ENCODE measurements around the gene SMPD3.

SMPD3 gene

GRCh38 chr16:68319185-68319908, 129.0 kb downstream of the SMPD3 start:
- no peak for DNase-seq

GRCh38 chr16:68313116-68313515, 135.2 kb downstream of the SMPD3 start:
- no peak for DNase-seq

DNA sequence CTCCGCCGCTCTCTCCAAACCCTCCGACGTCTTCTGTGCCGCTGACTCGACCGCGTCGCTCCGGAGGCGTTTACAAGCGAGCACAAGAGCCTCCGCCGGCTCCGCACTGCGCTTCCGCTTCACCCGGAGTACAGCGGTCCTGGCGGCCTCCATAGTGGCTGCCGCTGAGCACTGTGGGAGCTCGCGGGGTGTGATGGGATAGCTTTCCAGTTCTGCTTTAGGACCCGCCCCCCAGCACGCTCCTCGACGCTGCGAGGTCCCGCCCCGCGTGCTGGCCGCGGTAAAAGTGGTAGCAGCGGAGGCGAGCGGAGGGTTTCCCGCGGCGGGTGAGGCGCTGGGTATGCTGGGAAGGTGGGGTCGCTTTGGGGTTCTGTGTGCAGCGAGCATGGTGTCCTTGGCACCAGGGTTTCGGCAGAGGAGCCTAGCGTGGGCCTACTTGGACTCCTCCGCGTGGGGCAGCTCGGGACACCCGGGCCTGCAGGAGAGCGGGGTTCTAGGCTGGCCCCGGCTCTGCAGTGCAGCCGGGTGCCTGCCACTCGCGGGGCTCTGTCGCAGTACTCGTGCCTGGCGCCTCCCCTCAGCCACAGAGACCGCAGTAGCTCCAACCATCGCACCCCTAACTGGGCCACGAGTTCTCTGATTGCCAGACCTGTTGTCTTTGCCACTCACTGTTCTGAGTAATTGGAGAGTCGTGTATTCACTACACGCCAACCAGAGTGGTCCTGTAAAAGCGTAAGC, 137.4 kb downstream of the SMPD3 start, which contains the start of the genes PRMT7 and SLC7A6OS:
Gene PRMT7 (plus strand): TSS at position 246 of the 738 bp plus-strand sequence. CDS start 4,961 bp downstream, outside the sequence.
Gene SLC7A6OS (minus strand): TSS at position 173 of the 738 bp plus-strand sequence. CDS start 20 bp downstream, at position 153.
- peak; percentile 93 for DNase-seq

DNA sequence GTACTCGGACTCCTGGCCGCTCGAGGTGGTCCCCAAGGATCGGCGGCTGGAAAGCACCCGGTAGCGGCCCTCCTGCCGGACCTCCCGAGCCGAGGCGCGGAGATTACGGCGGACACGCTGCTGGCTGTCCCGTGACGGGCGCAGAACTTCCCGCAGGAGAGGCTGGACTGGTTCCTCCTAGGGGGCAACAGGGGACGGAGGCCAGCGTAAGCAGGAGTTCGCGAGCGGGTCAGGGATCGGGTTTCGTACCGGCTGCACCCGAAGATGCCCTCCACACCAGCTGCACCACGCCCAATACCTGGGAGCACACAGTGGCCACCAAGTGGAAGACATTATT, 137.9 kb downstream of the SMPD3 start:
- no peak for DNase-seq

GRCh38 chr16:68309799-68310198, 138.5 kb downstream of the SMPD3 start:
- DNase-seq: no peak

All from CD4-positive, alpha-beta T cell treated with Interleukin-21 for 1 hour (primary cell).